Measurements from ENCODE around the gene PRIMA1.

- TF ChIP-seq CTCF (IDR thresholded peaks at IDR 0.05) (no peak), POLR2AphosphoS5 (IDR thresholded peaks at IDR 0.05) (peak; percentile 58), POLR2A (IDR thresholded peaks at IDR 0.05) (no peak)
Measured at GRCh38 chr14:93772263-93772662, 16.0 kb downstream of the PRIMA1 start.
